ENCODE measurements around the gene TOMM34. TPM values are rescaled to one million over a fixed set of nuclear protein-coding genes. Genes with fewer than 3 reads are reported as not detected.

Gene TOMM34
- total and polyA plus RNA-seq, 2 of the 13 experiments (the other 11 are each of a cell fraction or from before 2014, with no cell fraction given), result 36.2 to 52.0 TPM

DNA sequence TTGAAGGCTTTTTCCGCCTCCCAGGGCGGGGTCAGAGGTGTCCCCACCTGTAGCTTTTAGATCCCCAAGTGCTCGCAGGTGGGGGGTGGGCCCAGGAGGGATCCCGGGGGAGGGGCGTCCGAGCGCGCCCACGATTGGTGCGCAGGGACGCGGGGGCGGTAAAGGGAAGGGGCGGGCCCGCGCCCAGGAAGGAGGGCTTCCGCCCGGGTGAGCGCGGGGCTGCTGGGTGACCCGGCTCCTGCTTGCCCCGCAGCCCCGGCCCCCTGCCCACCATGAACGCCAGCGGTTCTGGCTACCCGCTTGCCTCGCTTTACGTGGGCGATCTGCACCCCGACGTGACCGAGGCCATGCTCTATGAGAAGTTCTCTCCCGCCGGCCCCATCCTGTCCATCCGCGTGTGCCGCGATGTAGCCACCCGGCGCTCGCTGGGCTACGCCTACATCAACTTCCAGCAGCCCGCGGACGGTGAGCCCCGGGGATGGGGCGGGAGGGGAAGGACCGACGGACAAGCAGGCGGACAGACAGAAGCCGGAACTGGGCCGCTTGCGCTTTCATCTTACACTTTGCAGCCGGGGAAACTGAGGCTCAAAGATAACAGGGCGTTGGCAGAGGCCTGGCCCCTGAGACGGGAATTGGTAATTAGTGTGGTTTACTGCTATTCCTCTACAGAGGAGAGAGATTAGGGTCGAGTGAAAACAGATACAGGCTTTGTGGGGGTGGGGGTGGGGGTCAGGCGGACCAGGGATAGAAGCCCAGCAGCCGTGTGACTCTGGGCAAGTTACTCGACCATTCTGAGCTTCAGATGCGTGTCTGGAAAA is 50.1 kb downstream of the TOMM34 start, which contains the start of gene PABPC1L (continued):
- peak; percentile 95 for TF ChIP-seq ZNF780A (CRISPR knock-in tag; IDR thresholded peaks at IDR 0.05)
- no peak; the same call in 1 of the 2 replicates for TF ChIP-seq MYNN (CRISPR knock-in tag; IDR thresholded peaks at IDR 0.05; ENCODE audit: low read depth)
- peak; percentile 61 for TF ChIP-seq RXRB (CRISPR knock-in tag; IDR thresholded peaks at IDR 0.05; ENCODE audit: borderline replicate concordance)
- TF ChIP-seq, protein P1, sequence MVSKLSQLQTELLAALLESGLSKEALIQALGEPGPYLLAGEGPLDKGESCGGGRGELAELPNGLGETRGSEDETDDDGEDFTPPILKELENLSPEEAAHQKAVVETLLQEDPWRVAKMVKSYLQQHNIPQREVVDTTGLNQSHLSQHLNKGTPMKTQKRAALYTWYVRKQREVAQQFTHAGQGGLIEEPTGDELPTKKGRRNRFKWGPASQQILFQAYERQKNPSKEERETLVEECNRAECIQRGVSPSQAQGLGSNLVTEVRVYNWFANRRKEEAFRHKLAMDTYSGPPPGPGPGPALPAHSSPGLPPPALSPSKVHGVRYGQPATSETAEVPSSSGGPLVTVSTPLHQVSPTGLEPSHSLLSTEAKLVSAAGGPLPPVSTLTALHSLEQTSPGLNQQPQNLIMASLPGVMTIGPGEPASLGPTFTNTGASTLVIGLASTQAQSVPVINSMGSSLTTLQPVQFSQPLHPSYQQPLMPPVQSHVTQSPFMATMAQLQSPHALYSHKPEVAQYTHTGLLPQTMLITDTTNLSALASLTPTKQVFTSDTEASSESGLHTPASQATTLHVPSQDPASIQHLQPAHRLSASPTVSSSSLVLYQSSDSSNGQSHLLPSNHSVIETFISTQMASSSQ (IDR thresholded peaks at IDR 0.05; ENCODE audit: low read depth), result no peak
- TF ChIP-seq, protein P1 (CRISPR knock-in tag; IDR thresholded peaks at IDR 0.05; ENCODE audit: borderline replicate concordance), result no peak
- peak; percentile 81; the same call in 1 of the 2 replicates for TF ChIP-seq ZNF468 (CRISPR knock-in tag; IDR thresholded peaks at IDR 0.05)
- peak; percentile 33; the same call in 1 of the 2 replicates for TF ChIP-seq NR2C2 (CRISPR knock-in tag; IDR thresholded peaks at IDR 0.05; ENCODE audit: borderline replicate concordance)
- TF ChIP-seq ZNF143 (CRISPR knock-in tag; IDR thresholded peaks at IDR 0.05), result peak; percentile 68
- TF ChIP-seq NKX3-1 (CRISPR knock-in tag; IDR thresholded peaks at IDR 0.05), result peak; percentile 44; the same call in 1 of the 2 replicates
- peak; percentile 83 for TF ChIP-seq SRY (CRISPR knock-in tag; IDR thresholded peaks at IDR 0.05)
- 0 out of 2 replicates have a peak, but pooled peaks have one; percentile 45 for TF ChIP-seq JUNB (CRISPR knock-in tag; IDR thresholded peaks at IDR 0.05; ENCODE audit: borderline replicate concordance)
- TF ChIP-seq ZNF33A (CRISPR knock-in tag; IDR thresholded peaks at IDR 0.05; ENCODE audit: borderline replicate concordance), result no peak
- peak; percentile 56; the same call in 1 of the 2 replicates for TF ChIP-seq ZNF660 (CRISPR knock-in tag; IDR thresholded peaks at IDR 0.05; ENCODE audit: borderline replicate concordance, low read depth)
- TF ChIP-seq SP2 (CRISPR knock-in tag; IDR thresholded peaks at IDR 0.05), result peak; percentile 78
- TF ChIP-seq, protein P2, sequence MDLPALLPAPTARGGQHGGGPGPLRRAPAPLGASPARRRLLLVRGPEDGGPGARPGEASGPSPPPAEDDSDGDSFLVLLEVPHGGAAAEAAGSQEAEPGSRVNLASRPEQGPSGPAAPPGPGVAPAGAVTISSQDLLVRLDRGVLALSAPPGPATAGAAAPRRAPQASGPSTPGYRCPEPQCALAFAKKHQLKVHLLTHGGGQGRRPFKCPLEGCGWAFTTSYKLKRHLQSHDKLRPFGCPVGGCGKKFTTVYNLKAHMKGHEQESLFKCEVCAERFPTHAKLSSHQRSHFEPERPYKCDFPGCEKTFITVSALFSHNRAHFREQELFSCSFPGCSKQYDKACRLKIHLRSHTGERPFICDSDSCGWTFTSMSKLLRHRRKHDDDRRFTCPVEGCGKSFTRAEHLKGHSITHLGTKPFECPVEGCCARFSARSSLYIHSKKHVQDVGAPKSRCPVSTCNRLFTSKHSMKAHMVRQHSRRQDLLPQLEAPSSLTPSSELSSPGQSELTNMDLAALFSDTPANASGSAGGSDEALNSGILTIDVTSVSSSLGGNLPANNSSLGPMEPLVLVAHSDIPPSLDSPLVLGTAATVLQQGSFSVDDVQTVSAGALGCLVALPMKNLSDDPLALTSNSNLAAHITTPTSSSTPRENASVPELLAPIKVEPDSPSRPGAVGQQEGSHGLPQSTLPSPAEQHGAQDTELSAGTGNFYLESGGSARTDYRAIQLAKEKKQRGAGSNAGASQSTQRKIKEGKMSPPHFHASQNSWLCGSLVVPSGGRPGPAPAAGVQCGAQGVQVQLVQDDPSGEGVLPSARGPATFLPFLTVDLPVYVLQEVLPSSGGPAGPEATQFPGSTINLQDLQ (CRISPR knock-in tag; IDR thresholded peaks at IDR 0.05), result peak; percentile 17; the same call in 1 of the 2 replicates
- TF ChIP-seq SOX6 (IDR thresholded peaks at IDR 0.05), result no peak
- peak; percentile 32; the same call in 1 of the 2 replicates for TF ChIP-seq SOX6 (CRISPR knock-in tag; IDR thresholded peaks at IDR 0.05)
- TF ChIP-seq HNRNPK (IDR thresholded peaks at IDR 0.05; ENCODE audit: low read depth, low read length, poor library complexity, severe bottlenecking), result peak; percentile 94
- no peak; the same call in 1 of the 2 replicates for TF ChIP-seq PRMT3 (CRISPR knock-in tag; IDR thresholded peaks at IDR 0.05; ENCODE audit: borderline replicate concordance, low read depth)
- peak; percentile 73; the same call in 1 of the 2 replicates for TF ChIP-seq ZNF510 (CRISPR knock-in tag; IDR thresholded peaks at IDR 0.05; ENCODE audit: low read depth)
